Activated effector memory CD4-positive, alpha-beta T cell treated with anti-CD3 and anti-CD28 coated beads, Interleukin-2, amount 50 U/mL, for 16 hours (primary cell): ENCODE results near the gene SYNE3.

Experiments used
- DNase-seq: peaks from one replicate; pipeline ENCODE4 v3.0.0-alpha.2; 2020

SYNE3 gene

GRCh38 chr14:95469134-95469481 is 47.3 kb downstream of the SYNE3 start:
- DNase-seq, result no peak

GRCh38 chr14:95468448-95469133 is 47.9 kb downstream of the SYNE3 start:
- no peak for DNase-seq

GRCh38 chr14:95467657-95468056 is 48.8 kb downstream of the SYNE3 start:
- no peak for DNase-seq

GRCh38 chr14:95467232-95467631 is 49.2 kb downstream of the SYNE3 start:
- no peak for DNase-seq
